ENCODE results near the gene RRN3. TPM values are rescaled to one million over a fixed set of nuclear protein-coding genes. Genes with fewer than 3 reads are reported as not detected.

Gene RRN3
- total RNA-seq, 6 experiments from 2014 or later: 13.0 to 20.4 (median 16.2) TPM

DNA sequence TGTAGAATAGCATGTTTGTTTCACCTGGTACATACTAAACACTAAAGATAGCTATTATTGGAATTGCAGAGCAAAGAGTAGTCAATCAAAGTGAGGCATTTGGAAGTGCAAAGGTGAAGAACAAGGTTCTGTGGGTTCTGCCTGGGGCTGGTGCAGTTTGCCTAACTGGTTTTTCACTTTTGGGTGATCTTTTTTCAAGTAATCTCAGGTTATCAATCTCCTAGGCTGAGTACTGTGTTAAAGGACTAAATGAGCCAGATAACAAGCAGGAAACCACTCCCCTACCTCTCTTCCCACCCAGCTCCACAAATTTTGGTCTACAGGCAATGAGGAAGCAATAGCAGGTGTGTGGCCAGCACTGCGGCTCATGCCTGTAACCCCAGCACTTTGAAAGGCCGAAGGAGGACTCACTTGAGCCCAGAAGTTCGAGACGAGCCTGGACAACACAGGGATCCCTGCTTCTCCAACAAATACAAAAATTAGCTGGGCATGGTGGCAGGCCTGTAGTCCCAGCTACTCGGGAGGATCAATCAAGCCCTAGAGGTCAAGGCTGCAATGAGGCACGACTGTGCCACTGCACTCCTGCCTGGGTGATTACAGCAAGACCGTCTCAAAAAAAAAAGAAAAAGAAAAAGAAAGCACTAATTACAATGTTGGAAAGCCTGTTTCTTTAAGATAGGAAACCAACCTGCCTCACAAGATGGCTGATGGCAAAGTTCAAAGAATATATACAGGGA, 36.2 kb downstream of the RRN3 start:
- ATAC-seq (no peak), DNase-seq (no peak)
- H3K4me1 ChIP-seq: peaks cover 0 to 26% (median 8%) of the 10 kb centered on the region in 4 donors
- WGBS (ENCODE audit: insufficient coverage, low coverage, low lambda C conversion rate, missing lambda C conversion rate): 51% methylated on average over 7 of the region's 7 CpGs
- no peak overlapping the region for H3K4me3 ChIP-seq
- no peak for TF ChIP-seq POLR2A (IDR thresholded peaks at IDR 0.05)
- TF ChIP-seq, protein P1, sequence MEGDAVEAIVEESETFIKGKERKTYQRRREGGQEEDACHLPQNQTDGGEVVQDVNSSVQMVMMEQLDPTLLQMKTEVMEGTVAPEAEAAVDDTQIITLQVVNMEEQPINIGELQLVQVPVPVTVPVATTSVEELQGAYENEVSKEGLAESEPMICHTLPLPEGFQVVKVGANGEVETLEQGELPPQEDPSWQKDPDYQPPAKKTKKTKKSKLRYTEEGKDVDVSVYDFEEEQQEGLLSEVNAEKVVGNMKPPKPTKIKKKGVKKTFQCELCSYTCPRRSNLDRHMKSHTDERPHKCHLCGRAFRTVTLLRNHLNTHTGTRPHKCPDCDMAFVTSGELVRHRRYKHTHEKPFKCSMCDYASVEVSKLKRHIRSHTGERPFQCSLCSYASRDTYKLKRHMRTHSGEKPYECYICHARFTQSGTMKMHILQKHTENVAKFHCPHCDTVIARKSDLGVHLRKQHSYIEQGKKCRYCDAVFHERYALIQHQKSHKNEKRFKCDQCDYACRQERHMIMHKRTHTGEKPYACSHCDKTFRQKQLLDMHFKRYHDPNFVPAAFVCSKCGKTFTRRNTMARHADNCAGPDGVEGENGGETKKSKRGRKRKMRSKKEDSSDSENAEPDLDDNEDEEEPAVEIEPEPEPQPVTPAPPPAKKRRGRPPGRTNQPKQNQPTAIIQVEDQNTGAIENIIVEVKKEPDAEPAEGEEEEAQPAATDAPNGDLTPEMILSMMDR (IDR thresholded peaks at IDR 0.05): no peak
- H3K27ac ChIP-seq: peak overlapping the region in 1 of 3 donors; percentile 52
- intact Hi-C loops (cut with DNase I): no loop called here
- H3K27me3 ChIP-seq: no peaks in the 10 kb centered on the region
- peaks cover 6 to 42% (median 15%) of the 10 kb centered on the region in 4 donors for H3K36me3 ChIP-seq
- H3K9me3 ChIP-seq: no peaks in the 10 kb centered on the region

DNA sequence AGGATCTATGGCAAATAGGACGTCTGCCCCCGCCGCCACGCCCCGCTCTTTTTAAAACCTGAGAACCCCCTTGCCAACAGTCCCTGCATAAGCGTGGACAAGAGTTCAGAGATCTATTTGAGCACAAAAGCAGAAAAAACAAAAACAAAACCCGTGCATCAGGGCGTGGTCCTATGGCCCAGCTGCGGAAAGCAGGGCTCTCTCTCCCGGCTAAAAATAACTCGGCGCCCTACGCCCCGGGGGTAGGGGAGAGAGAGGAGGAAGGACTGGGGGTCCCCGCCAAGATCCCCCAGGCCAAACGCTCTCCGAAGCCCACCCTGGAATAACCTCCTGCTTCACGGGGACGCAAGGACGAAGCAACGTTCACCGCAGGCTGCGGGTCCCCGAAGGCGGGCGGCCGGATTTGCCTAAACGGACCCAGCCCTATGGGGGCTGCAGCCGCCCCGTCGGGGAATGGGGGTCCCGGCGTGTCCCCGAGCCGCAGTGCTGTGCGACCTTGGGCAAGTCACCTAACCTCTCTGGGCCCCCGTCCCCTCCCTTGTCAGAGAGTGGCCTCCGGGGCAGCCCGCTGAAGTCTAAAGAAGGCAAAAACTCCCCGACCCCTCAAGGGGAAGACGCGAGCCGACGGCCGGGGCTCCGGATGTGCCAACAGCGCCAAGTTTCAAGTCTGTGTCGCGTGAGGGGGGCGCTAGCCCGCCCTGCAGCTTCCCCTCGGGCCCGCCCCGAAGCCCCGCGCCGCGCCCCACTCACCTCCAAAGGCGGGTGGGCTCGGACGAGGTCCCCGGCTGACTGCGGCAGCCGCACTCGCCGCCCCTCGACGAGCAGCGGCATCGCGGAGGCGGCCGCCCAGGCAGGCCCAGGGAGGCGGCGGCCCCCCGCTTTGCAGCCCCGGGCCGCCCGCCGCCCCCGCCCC, 38.7 kb downstream of the RRN3 start:
- Histone ChIP-seq H3K4me1 (peaks cover 0 to 42% (median 16%) of the 10 kb centered on the region in 4 donors), H3K36me3 (peaks cover 0 to 20% (median 2%) of the 10 kb centered on the region in 4 donors), H3K27ac (peak overlapping the region; percentile 58 to 85 (median 82)), H3K9me3 (no peaks in the 10 kb centered on the region), H3K4me3 (peak overlapping the region; percentile 75 to 97 (median 92)), H3K27me3 (no peaks in the 10 kb centered on the region)
- peak; percentile 42 for TF ChIP-seq POLR2A (IDR thresholded peaks at IDR 0.05)
- TF ChIP-seq, protein P1 (IDR thresholded peaks at IDR 0.05): peak in 1 of 4 donors; percentile 15
- peak; percentile 2 to 9 (median 8) for ATAC-seq
- WGBS (ENCODE audit: insufficient coverage, low coverage, low lambda C conversion rate, missing lambda C conversion rate): 4% methylated on average over 21 of the region's 81 CpGs
- intact Hi-C loops (cut with DNase I): no loop called here
- DNase-seq: peak in 2 of 3 donors; percentile 69 to 77

DNA sequence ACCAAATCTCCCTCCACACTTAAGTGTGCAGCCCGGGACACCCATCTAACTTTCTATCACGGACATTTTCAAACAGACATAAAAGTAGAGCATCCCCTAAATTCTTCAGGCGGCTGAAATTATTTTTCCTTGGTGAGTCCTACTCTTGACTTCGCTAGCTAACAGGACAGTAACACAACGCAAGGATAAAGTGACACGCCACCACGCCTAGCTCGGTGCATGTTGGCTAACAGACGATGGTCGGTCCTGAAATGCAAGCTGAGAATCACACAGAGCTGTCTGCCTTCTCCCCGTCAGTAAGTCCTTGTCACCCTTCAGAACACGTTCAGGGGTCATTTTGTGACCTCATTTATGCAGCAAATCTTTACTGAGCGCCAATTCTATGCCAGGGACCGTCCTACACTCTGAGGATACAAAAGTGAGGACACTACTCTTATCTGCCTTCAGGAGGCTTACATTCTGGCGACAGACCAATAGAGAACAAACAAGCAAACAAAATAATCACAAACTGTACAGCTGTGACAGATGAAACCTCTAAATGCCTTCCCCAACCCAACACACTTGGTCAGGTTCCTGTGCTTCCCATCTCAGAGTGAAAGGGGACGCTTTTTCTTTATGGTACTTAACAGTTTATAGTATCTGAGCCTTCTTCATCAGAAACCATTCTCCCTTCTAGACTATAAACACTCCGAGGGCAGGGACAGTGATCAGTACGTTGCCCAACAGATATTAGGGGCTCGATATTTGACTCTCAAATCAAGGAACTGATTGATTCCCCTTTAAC, 39.5 kb downstream of the RRN3 start:
- H3K9me3 ChIP-seq: no peaks in the 10 kb centered on the region
- H3K4me1 ChIP-seq: peaks cover 0 to 46% (median 16%) of the 10 kb centered on the region in 4 donors
- whole genome bisulfite sequencing (ENCODE audit: insufficient coverage, low coverage, low lambda C conversion rate, missing lambda C conversion rate): 72% methylated on average over 19 of the region's 19 CpGs
- H3K36me3 ChIP-seq: peaks cover 0 to 11% (median 2%) of the 10 kb centered on the region in 4 donors
- ATAC-seq: no peak
- DNase-seq: no peak
- intact Hi-C loops (cut with DNase I): no loop called here
- peak overlapping the region in 2 of 3 donors; percentile 58 to 82 for H3K27ac ChIP-seq
- no peak for TF ChIP-seq POLR2A (IDR thresholded peaks at IDR 0.05)
- TF ChIP-seq, protein P1 (IDR thresholded peaks at IDR 0.05): no peak
- no peaks in the 10 kb centered on the region for H3K27me3 ChIP-seq
- H3K4me3 ChIP-seq: peak overlapping the region; percentile 75 to 97 (median 92)

DNA sequence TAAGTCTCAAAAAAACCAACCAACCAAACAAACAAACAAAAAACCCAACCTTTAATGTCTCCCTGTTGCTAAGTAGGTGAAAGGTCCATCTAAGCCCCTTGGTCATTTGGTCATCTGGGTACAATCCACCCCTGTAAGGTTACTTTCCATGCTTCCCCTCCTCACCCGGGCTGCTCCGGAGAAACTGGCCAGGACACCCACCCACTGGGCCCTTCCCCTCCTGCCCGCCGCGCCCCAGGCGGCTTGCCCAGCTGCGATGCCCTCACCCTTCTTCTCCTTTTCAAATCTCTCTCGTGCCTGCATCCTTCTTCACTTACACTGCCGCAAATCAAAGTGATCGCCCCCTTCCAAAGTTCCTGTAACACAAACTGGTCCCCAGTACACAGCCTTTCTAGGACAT, 40.2 kb downstream of the RRN3 start:
- Histone ChIP-seq H3K4me3 (no peak overlapping the region), H3K27ac (no peak overlapping the region), H3K4me1 (peaks cover 0 to 48% (median 16%) of the 10 kb centered on the region in 4 donors), H3K9me3 (no peaks in the 10 kb centered on the region), H3K27me3 (no peaks in the 10 kb centered on the region), H3K36me3 (peaks cover 0 to 5% (median 0%) of the 10 kb centered on the region in 4 donors)
- ATAC-seq: no peak
- intact Hi-C loops (cut with DNase I): no loop called here
- no peak for DNase-seq
- WGBS (ENCODE audit: insufficient coverage, low coverage, low lambda C conversion rate, missing lambda C conversion rate): 73% methylated on average over 4 of the region's 10 CpGs
- TF ChIP-seq, protein P1 (IDR thresholded peaks at IDR 0.05): no peak
- no peak for TF ChIP-seq POLR2A (IDR thresholded peaks at IDR 0.05)
